Stimulated activated CD8-positive, alpha-beta memory T cell treated with anti-CD3 and anti-CD28 coated beads, Interleukin-15, amount 100 ng/mL, for 24 hours (primary cell): ENCODE data around the gene FBN3.

Experiments used
- DNase-seq: peaks from one replicate; pipeline ENCODE4 v3.0.0-alpha.2; 2020; ENCODE audit warnings: low read depth

FBN3 gene

DNA sequence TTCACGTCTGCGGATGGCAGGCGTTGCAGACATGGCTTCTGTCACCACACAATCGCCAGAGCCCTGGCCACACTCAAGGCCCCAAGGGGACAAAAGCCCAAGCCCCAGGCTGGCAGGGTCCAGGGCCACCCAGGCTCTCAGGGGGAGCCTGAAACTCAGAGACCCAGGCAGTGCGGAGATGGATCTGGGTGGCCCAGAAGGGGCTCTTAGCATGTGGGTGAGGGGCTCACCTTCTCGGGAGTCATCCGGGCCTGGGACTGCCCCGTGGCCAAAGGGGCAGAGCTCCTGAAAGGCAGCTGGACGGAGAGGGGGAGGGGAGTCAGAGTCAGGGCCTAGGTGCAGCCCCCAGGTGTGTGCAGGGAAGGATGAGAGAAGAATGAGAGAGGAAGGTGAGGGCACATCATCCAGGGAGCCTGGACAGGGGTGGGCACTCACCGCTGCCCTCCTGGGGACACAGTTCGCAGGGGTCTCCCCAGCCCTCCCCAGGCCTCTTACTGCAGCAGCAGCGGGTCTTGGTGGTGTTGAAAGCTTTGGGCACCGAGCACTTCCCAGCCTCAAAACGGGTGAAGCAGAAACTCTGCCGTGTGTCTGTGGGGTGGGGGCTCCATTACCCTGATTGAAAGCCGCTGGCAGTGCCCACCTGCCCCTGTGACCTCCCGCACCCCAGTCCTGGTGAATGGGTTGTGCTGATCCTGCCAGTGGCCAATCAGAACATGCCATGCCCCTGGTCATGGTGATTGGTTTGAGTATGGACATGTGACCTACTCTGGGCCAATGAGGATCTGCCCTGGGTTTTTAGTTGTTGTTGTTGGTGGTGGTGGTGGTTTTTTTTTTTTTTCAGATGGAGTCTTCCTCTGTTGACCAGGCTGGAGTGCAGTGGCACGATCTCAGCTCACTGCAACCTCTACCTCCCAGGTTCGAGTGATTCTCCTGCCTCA is 59.5 kb downstream of the FBN3 start:
- no peak for DNase-seq

GRCh38 chr19:8088752-8089663 is 60.4 kb downstream of the FBN3 start:
- no peak for DNase-seq

DNA sequence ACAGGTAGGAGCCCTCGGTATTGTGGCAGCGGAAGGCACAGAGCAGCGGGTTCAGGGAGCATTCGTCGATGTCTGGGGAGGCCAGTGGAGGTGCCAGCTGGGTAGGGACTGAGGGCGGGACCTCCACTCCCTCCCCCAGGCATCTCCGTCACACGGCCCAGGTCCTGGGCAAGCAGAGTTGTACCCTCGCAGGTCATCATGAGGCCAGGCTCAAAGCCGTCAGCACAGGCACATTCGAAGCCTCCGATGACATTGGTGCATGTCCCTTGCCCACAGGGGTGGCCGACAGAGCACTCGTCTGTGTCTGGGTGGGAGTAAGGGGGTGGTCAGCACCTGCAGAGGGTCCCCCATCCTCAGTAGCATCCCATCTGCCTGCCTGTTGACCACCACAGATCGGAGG is 61.5 kb downstream of the FBN3 start:
- no peak for DNase-seq

DNA sequence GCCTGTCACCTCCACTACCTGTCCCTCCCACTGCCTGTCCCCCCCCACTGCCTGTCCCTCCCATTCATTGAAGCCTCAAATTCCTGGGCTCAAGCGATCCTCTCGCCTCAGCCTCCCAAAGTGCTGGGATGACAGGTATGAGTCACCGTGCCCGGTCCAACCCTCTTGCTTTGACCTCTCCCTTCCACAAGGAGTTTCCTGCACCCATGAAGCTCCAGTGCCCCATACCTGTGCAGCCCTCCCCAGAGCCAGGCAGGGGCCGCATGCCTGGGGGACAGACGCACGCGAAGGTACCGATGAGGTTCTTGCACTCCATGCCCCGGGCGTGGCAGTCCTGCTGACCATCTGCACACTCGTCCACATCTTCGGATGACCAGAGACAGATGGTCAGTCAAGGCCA is 62.5 kb downstream of the FBN3 start:
- DNase-seq, result no peak

GRCh38 chr19:8085598-8086408 is 63.6 kb downstream of the FBN3 start:
- no peak for DNase-seq

DNA sequence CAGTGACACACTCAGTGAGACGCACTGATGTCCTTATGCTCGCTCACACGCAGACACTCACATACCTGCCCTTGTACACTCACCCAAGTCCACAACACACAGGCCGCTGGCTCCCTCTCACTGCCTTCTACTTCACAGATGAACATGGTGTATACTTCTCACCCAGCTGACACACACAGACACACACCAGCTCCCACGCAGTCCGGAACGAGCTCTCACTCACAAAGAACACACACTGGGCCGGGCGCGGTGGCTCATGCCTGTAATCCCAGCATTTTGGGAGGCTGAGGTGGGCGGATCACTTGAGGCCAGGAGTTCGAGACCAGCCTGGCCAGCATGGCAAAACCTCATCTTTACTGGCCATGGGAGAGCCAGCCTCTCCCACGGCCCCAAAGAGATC is 65.2 kb downstream of the FBN3 start:
- DNase-seq, result no peak

GRCh38 chr19:8083141-8083540 is 66.3 kb downstream of the FBN3 start:
- no peak for DNase-seq

DNA sequence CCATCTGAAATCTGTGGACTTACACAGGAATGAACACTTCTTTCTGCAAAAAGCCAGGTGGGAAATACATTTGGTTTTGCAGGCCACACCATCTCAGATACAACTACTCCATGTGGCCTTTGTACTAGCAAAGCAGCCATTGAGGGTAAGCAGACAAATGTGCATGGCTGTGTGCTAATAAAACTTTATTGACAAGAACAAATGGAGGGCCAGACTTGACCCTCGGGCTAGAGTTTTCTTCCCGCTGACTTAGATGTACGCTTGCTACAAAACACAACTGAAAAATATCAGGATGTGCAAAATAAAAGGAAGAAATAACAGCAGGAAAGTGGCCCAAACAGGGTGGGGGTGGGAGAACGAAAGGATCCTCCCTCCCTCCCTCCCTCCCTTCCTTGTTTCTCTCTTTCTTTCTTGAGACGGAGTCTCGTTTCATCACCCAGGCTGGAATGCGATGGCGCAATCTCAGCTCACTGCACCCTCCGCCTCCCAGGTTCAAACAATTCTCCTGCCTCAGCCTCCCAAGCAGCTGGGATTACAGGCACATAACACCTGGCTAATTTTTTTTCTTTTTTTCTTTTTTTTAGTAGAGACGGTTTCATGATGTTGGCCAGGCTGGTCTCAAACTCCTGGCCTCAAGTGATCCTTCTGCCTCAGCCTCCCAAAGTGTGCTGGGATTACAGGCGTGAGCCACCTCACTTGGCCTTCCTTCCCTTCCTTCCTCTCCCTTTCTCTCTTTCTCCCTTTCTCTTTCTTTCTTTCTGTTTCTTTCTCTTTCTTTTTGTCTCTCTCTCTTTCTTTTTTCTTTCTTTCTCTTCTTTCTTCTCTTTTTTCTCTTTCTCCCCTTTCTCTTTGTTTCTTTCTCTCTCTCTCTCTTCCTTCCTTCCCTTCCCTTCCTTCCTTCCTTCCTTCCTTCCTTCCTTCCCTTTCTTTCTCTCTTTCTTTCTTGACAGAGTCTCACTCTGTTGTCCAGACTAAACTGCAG is 67.5 kb downstream of the FBN3 start:
- no peak for DNase-seq

- DNase-seq, result no peak
Measured at GRCh38 chr19:8080832-8081231, 68.6 kb downstream of the FBN3 start.

DNA sequence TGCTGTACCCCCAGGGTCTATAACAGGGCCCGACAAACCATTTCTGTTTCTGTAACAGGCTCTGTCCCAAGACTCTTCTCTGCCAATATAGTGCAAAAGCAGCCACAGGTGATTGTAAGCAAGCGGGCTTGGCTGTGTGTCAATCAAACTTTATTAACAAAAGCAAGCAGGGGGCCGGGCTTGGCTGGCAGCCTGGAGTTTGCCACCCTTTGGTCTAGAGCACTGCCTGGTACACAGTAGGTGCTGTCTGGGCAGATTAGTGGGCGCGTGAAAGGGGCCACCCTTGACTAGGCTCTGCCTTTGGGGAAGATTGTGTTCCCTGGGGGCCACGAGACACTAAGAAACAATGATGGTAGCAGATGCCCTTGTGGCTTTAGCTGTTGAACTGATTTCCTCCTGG is 69.4 kb downstream of the FBN3 start:
- no peak for DNase-seq

GRCh38 chr19:8075158-8076074 is 74.0 kb downstream of the FBN3 start:
- DNase-seq, result no peak

- no peak for DNase-seq
Measured at GRCh38 chr19:8074501-8074900, 74.9 kb downstream of the FBN3 start.

GRCh38 chr19:8071912-8072311 is 77.5 kb downstream of the FBN3 start:
- DNase-seq, result no peak

- DNase-seq, result no peak
Measured at GRCh38 chr19:8069096-8069973, 80.1 kb downstream of the FBN3 start.

GRCh38 chr19:8065875-8066261 is 83.5 kb downstream of the FBN3 start:
- no peak for DNase-seq

- no peak for DNase-seq
Measured at GRCh38 chr19:8064911-8065874, 84.2 kb downstream of the FBN3 start.

GRCh38 chr19:8057545-8058270 is 91.7 kb downstream of the FBN3 start:
- DNase-seq, result no peak
